ENCODE measurements around the gene CD82. TPM values are rescaled to one million over a fixed set of nuclear protein-coding genes. Genes with fewer than 3 reads are reported as not detected.

Gene CD82, protein sequence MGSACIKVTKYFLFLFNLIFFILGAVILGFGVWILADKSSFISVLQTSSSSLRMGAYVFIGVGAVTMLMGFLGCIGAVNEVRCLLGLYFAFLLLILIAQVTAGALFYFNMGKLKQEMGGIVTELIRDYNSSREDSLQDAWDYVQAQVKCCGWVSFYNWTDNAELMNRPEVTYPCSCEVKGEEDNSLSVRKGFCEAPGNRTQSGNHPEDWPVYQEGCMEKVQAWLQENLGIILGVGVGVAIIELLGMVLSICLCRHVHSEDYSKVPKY
- 11.4 TPM for polyA plus RNA-seq (ENCODE audit: insufficient read length)
- long read RNA-seq, donor 1, partial matches to known transcripts = 14 of 17 reads
- long read RNA-seq, donor 1, other reads (novel, unspliced or antisense) = 0 of 17 reads
- long read RNA-seq, donor 2, partial matches to known transcripts = 0 of 2 reads
- long read RNA-seq, donor 2, other reads (novel, unspliced or antisense) = 0 of 2 reads
- long read RNA-seq, donor 3, partial matches to known transcripts = 0 of 2 reads
- long read RNA-seq, donor 3, other reads (novel, unspliced or antisense) = 0 of 2 reads
- long read RNA-seq, donor 4 = 0 reads
- long read RNA-seq, donor 5, transcript CD82-201 (10 exons, 2,289 nt) = major isoform, 8 of 8 reads
- long read RNA-seq, donor 5, partial matches to known transcripts = 0 of 8 reads
- long read RNA-seq, donor 5, other reads (novel, unspliced or antisense) = 0 of 8 reads
- long read RNA-seq, donor 6 = 0 reads
- long read RNA-seq, donor 7, transcript CD82-201 (10 exons, 2,289 nt) = major isoform, 6 of 6 reads
- long read RNA-seq, donor 7, partial matches to known transcripts = 0 of 6 reads
- long read RNA-seq, donor 7, other reads (novel, unspliced or antisense) = 0 of 6 reads
- long read RNA-seq, donor 8, partial matches to known transcripts = 0 of 4 reads
- long read RNA-seq, donor 8, other reads (novel, unspliced or antisense) = 0 of 4 reads

DNA sequence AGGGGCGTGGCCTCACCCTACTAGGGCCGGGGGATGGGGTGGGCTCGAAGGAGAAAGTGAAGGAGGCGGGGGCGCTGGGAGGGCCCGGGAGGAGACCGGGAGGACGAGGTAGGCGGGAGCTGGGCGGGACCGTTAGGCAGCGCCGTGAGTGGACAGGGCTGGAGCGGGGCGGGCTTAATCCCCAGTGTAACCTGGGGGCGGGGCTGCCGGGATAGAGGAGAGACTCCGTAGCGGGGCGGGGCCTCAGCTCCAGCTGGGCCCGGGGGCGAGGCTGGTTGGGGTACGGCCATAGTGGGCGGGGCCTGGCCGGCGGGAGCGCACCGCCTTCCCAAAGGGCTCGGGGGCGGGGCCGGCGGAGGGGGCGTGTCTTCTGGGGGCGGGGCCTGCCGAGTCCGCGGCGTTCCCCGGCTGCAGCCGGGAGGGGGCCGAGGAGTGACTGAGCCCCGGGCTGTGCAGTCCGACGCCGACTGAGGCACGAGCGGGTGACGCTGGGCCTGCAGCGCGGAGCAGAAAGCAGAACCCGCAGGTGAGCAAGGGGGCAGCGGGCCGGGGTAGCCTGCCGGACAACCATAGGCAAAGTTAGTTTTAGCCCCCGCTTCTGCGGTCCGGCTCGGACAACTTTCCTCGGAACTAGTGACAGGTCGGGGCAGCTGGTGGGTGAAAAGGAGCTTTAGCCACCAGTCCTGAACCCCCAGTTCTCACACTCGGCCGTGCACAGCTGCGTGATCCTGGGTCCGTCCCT lies at the start of gene CD82:
Gene CD82 (plus strand): TSS at position 453 of the 742 bp plus-strand sequence. CDS start 29,000 bp downstream, outside the sequence.
- peak; percentile 98 for DNase-seq

DNA sequence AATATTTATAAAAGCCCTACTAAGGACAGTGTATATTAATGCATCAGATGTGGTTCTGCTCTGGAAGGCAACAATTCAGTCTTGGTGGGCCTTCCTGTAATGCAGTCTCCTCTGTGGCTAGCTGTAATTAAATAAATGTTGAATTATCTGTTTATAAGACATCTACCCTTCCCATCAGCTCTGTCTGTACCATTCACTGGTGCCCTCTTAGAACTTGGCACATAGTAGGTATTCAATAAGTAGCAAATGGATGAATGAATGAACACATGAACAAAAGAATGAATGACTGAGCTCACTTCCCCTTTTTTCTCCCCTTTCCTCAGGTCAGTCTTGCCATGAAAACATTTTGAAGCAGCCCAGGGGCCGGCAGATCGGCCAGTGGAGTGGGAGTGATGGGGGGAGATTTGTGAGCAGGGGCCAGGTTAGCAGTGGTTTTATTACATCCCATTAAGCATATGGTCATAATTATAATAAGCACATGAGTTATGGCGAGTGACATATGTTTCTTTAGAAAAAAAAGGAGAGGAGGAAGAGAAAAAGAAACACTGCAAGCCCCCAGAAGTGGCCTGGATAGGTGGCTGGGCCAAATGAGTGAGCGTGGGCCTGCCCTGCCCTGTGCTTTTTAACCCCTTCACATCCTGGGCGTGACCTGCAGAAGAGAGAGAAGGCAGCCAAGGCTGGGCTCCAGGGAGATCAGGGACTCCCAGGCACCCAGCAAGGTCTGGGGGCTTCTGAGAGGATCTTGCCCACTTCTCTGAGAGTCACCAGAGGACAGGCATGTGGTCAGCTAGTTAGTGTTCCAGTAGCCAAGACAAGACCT lies 48.6 kb upstream of the CD82 start:
- no peak for DNase-seq

DNA sequence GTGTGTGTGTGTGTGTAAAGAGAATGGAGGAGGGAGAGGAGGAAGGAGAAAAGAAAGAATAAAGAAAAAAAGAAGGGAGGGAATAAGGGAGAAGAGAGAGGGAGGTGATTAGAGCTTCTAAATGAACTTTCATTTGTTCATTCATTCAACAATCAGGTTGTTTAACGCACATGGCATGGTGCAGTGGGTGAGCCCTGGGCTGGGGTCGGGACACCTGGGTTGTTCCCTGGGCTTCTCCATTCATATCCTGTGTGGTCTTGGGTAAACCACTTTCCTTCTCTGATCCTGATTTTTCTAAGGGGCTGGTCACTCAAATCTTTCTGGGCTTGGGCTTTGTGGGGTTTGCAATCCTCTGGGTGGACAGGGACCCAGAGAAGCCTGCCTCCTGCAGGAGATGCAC lies 47.9 kb upstream of the CD82 start:
- no peak for DNase-seq

DNA sequence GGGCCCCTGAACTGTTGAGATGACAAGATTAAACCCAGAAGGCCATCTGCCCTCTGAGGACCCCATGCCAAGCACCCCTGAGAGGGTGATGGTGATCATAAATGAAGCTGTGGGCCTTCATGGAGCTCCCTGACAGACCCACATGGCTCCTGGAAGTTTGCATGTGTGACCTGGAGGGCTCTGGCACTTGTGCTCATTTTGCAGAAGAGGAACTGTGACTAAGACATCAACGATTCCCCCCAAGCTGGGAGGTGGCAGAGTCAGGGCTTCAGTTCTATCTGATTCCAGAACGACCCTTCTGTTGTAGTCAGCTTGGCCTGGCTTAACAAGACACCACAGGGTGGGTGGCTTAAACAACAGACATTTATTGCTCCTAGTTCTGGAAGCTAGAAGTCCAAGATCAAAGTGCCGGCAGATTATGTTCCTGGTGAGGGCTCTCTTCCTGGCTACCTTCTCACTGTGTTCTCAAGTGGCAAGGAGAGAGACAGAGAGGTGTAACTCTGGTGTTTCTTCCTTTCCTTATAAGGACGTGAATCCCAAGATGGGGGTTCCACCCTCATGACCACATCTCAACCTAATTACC lies 46.4 kb upstream of the CD82 start:
- DNase-seq = no peak

DNA sequence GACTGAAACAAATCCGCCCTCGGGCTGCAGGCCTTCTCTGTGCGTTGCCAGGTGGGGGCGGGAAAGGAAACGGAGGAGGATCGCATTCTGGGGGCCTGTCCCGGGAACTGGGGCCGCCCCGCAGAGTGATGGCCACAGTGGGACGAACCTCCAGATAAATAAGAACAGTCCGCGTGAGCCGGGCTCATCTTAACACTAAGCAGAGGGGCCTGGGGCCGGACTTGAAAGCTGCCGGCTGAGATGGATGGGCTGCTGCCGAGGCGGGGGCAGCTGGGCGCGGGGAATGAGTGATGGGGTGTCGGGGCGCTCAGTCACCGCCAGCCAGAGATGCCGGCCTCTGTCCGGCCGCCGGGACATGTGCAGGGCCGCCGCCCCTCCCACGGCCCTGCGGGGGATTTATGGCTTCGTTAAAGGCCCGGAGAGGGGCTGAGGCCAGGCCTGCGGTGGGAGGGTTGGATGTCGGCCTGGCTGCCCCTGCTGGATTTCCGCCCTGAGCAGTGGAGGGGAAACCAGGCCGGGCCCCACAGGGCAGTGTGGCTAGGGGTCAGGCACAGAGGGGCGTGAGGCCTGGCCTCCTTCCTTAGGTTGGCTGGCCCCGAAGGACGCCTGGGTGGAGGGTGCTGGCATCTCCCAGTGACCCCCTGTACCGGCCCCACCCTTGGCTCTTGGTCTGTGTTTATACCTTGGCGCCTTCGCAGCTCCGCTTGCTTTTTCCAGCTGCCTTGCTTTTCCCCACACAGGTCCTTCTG lies 45.3 kb upstream of the CD82 start:
- DNase-seq = peak; percentile 76

DNA sequence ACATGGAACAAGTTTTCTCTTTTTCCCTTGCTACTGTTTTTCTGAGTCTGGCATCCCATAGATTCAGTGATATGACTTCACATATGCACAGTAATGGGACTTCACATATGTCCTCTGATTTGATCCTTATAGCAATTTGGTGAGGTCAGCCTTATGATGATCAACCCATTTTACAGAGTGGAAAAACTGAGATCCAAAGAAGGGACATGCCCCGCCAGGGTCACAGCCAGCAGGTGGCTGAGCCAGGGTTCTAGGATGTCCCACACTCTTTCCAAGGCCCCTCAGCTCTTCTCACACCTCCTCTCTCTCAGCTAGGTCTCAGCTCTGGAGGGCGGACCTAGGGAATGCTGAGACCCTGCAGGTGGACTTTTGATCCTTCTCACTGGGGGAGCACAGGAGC lies 44.3 kb upstream of the CD82 start:
- no peak for DNase-seq

DNA sequence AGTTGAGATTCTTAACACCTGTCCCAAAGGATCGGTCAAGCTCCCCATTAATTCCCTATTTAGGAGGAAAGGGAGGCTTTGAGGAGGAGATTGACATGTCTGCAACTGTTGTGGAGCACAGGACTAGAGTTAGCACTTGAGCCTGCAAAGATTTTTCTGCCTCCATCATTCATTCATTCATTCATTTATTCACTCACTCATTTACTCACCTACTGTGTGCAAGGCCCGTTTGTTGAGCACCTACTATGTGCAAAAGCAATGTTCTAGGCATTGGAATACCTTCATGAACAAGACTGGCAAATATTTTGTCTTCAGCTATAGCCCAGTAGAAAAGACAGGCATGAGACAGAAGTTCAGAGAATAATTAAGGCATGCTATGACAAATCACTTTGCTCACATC lies 43.2 kb upstream of the CD82 start:
- no peak for DNase-seq

DNA sequence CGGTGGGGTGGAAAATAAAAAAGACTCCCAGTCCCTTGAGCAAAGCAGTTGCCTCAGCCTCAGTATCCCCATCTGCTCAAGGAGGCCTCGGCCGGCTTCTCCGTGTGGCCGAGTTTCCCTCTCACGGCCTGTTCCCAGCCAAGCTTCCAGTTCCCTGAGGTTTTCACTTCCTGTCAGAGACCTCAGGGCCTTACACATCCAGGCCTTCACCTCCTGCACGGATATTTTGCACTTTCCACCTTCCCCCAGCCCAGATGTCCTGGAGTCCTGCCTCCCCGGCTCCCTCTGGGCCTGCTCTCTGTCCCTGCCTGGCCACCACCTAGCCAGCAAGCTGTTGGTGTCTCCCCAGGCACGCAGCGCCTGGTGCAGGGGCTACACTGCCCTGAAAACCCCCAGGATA lies 41.1 kb upstream of the CD82 start:
- no peak for DNase-seq

DNA sequence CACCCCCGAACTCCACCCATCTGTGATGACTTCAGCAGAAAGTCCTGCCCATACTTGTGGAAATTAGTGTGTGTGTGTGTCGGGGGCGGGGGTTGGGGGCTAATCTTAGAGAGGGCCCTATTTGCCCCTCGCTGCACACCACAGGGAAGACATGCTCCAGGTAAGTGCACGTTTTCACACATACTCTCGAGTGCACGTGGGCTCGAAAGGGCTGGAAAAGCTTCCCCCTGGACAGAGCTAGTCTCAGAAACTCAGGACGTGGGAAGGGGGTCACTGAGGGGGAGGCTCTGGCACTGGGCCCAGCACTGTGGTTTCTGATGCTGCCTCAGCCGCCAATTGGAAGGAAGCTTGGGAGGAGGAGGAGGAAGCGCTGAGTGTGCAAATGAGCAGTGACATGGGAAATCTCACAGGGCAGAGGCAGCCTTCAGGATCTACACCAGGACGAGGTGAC lies 40.7 kb upstream of the CD82 start:
- DNase-seq = no peak

DNA sequence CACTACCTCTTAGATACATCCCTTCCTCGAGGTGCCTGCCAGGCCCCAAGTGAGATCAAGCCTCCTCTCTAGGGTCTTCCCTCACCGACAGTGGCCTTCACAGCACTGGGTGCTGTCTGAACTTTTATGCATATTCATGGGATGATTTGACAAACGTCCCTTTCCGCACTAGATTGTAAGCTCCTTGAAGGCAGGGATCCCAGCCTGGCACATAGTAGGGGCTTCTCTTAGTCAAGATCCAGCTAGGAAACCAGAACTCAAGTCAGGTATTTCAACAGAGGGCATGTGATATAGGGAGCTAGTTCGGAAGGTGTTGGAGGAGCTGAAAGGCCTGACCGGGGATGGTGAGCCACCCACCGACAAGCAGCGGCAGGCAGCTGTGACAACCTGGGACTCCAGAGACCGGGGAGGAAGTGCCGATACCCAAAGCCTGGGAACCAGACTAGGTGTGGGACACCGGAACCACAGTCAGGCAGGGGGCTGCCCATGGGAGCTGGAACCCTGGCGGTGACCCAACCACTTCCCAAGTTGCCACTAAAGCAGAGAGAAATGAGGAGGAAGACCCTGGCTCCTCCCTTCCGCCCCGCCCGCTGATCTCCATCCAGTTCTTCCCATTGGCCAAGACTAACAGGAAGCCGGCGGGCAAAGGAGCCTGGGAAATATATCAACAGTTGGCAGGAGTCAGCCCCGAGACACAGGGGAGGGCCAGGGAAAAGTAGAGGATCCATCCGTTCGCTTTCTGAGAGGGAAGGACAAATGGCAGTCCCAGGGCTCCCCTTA lies 39.8 kb upstream of the CD82 start:
- DNase-seq = no peak

DNA sequence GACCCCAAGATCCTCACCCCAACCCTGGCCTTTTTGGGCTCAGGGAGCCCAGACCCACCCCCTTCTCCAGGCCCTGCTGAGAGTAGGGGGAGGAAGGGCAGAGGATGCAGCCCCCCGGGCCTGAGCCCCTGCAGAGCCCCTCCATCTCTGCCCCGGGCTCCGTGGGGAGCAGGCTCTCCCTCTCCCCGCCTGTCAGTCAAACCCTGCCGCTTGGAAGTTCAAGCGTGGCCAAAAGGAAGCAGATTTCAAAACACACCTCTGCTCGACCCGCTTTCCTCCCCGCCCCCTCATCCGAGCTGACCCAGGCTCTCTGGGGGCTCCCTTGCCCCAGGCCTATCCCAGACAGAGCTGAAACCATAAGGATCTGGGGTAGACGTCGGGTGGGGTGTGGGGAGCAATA lies 39.0 kb upstream of the CD82 start:
- no peak for DNase-seq

DNA sequence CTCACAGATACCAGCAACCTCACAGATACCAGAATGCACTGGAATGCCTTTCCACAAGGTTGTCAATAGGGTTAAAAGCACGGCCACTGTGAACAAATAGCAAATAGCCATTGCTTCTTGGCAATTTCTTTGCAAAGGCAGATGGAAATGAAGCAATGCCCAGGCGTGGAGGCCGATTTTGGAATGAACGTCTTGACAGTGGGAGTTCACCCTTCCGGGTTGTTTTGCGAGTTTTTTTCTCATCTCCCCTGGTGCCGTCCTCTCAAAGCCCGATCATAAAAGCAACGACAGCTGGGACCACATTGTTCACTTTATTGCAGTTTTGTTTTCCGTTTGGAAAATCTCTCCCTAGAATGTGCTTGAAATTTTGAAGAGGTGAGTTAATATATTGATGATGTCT lies 38.0 kb upstream of the CD82 start:
- no peak for DNase-seq

DNA sequence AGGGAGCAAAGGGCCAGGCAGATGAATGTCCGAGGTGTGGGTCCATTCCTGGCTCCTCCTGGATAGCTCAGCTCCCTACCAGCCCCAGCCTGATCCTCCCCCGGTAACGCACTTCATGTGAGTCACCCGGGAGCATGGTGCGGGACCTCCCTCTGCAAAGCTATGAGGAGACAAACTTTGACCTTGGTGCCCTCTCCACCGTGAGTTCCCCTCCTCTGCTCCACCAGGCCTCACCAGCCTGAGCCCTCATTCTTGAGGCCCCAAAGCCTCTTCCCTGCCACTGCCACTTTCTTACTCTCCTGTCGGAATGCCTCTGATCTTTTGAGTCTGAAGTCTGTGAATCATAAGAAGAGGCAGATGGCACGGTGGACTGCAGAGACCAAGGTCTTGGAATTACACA lies 37.4 kb upstream of the CD82 start:
- no peak for DNase-seq

DNA sequence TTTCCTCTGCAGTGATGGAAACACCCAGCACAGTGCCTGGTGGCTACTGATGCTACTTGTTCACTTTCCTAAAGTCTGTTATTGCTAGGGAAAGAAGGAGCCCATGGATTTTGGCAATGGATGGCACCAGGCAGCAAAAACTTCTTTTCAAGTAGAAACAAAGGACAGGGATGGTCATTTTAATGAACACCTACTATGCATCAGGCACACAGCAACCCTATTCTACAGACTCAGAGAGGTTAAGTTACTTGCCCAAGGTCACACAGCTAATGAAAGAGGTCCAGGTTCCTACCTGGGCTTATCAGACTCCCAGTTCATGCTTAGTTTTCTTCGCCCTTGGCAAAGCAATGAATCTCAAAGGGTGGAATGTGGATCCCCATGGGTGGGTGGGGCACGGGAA lies 36.9 kb upstream of the CD82 start:
- DNase-seq = no peak

DNA sequence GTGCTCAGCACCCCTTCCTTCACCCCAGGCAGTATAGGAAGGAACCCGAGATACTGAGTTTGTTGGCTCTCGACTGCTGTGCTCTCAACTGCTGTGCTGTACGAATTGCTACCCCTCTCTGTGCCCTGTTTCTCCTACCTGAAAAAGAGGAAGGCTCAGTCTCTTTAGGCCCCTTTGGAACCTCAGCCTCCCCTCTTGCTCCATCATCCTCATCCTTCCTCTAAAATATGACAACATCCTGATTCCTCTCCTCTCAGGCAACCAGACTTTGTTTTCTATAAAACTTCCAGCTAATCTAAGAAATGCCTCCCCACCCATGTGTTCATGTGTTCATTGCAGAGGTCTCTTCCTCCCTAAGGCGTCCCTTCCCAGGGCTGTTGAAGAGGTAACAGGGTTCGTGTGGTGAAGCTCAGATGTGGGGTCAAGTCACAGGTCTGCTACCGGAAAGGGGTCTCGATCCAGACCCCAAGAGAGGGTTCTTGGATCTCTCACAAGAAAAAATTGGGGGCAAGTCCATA lies 35.5 kb upstream of the CD82 start:
- DNase-seq = no peak

DNA sequence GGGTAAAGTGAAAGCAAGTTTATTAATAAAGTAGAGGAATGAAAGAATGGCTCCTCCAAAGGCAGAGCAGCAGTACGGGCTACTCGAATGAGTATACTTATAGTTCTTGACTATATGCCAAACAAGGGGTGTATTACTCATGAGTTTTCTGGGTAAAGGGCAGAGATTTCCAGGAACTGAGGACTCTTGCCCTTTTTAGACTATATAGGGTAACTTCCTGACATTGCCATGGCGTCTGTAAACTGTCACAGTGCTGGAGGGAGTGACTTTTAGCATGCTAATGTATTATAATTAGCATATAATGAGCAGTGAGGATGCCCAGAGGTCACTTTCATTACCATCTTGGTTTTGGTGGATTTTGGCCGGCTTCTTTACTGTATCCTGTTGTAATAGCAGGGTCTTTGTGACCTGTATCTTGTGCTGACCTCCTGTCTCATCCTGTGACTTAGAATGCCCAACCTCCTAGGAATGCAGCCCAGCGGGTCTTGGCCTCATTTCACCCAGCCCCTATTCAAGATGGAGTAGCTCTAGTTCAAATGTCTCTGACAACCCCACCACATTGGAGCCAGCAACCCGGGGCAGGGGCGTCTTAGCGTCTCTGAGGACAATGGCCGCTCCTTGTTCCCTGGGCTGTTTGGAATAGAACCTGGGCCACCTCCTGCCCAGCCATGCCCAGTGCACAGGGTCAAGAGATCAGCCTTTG lies 34.9 kb upstream of the CD82 start:
- DNase-seq = no peak

DNA sequence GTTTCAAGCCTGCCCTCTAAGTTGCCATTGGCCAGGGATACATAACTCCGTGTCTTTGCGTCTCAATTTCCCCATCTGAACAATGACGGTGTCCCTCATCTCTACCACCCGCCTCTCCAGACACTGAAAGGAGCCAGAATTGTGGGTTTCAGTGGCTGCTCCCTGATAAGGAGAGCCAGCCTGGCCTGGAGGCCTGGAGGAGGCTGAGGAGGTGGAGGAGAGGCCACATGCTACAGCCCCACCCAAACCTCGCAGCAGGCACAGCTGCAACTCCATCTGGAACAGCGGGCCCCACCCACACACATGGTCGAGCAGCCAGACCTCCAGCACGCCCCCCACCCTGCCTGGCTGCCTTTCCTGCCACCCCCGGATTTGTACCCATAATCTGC lies 34.4 kb upstream of the CD82 start:
- no peak for DNase-seq

DNA sequence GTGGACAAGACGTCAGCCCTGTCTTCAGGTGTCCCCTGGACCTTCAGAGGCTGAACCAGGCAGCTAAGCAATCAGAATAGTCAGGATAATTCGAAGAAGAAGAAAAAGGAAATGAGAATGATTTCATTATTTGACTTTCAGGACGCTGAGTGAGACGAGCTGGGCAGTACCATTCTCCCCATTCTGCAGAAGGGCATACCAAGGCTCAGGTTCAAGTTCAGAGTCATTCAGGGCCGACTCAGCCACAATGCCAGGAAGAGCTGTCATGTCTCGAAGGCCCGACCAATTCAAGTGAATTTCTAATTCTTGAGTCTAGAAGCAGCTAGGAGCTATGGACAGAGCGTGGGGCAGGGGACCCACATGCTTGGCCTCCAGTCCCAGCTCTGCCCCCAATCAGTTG lies 33.8 kb upstream of the CD82 start:
- DNase-seq = no peak

DNA sequence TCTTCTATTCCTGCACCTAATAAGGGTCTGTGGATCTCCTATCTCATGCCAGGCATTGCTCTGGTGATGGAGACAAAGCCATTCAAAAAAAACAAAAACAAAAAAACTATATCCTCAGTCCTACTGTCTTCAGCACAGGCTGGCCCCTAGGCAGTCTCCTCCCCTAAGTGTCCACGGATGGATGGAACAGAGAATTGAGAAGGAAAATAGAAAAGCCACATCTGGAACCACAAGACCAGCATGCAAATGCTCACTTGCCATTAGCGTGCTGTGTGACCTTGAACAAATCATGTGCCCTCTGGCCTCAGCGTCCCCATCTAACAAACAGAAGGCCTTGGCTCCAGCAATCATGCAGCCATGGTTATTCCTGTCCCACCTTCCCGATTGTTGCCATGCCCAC lies 32.7 kb upstream of the CD82 start:
- DNase-seq = no peak

Data from left kidney (tissue), 8 donors.